Measurements from ENCODE around the gene CD101. TPM values are rescaled to one million over a fixed set of nuclear protein-coding genes. Genes with fewer than 3 reads are reported as not detected.

CD101 gene
- total RNA-seq, 1 experiment from 2014 or later: 0.37 TPM

- BruUV-seq (replicated peaks): no TSS peak
- H3K27me3 Mint-ChIP-seq (ENCODE audit: insufficient read depth, unreplicated experiment): no peaks in the 10 kb centered on the region
- no peak overlapping the region for H3K27ac Mint-ChIP-seq (ENCODE audit: low read depth, unreplicated experiment)
- intact Hi-C loops (cut with micrococcal nuclease): no loop called here
- CTCF ChIA-PET: interaction anchor here (0.8 kb wide), 1 partner anchor 74 kb away, joined by 3 read pairs; no protein-coding TSS in a partner anchor
- POLR2A ChIA-PET: interaction anchor here (0.6 kb wide), 1 partner anchor 224 kb away, joined by 4 read pairs; no protein-coding TSS in a partner anchor
- H3K9me3 Mint-ChIP-seq (ENCODE audit: unreplicated experiment): no peaks in the 10 kb centered on the region
- H3K36me3 Mint-ChIP-seq (ENCODE audit: insufficient read depth, unreplicated experiment): no peaks in the 10 kb centered on the region
- no peaks in the 10 kb centered on the region for H3K4me1 Mint-ChIP-seq (ENCODE audit: insufficient read depth, unreplicated experiment)
- TF ChIP-seq CTCF (IDR thresholded peaks at IDR 0.05; ENCODE audit: unreplicated experiment): no peak
- no peak overlapping the region for H3K4me3 Mint-ChIP-seq (ENCODE audit: unreplicated experiment)
- DNase-seq (ENCODE audit: unreplicated experiment): no peak
Observed at GRCh38 chr1:117032266-117032665, 30.7 kb downstream of the CD101 start.

- Mint-ChIP-seq H3K4me3 (ENCODE audit: unreplicated experiment) (no peak overlapping the region), H3K36me3 (ENCODE audit: insufficient read depth, unreplicated experiment) (no peaks in the 10 kb centered on the region), H3K9me3 (ENCODE audit: unreplicated experiment) (no peaks in the 10 kb centered on the region), H3K27me3 (ENCODE audit: insufficient read depth, unreplicated experiment) (no peaks in the 10 kb centered on the region), H3K27ac (ENCODE audit: low read depth, unreplicated experiment) (no peak overlapping the region), H3K4me1 (ENCODE audit: insufficient read depth, unreplicated experiment) (no peaks in the 10 kb centered on the region)
- intact Hi-C loops (cut with micrococcal nuclease): no loop called here
- ChIA-PET CTCF (interaction anchor here (0.8 kb wide), 1 partner anchor 75 kb away, joined by 3 read pairs; no protein-coding TSS in a partner anchor), POLR2A (no interaction called here)
- BruUV-seq (replicated peaks): no TSS peak
- no peak for TF ChIP-seq CTCF (IDR thresholded peaks at IDR 0.05; ENCODE audit: unreplicated experiment)
- no peak for DNase-seq (ENCODE audit: unreplicated experiment)
Observed at GRCh38 chr1:117032681-117033539, 31.4 kb downstream of the CD101 start.

GRCh38 chr1:117033772-117034171 is 32.2 kb downstream of the CD101 start:
- no TSS peak for BruUV-seq (replicated peaks)
- Mint-ChIP-seq H3K27me3 (ENCODE audit: insufficient read depth, unreplicated experiment) (no peaks in the 10 kb centered on the region), H3K4me3 (ENCODE audit: unreplicated experiment) (no peak overlapping the region), H3K4me1 (ENCODE audit: insufficient read depth, unreplicated experiment) (no peaks in the 10 kb centered on the region), H3K27ac (ENCODE audit: low read depth, unreplicated experiment) (no peak overlapping the region), H3K36me3 (ENCODE audit: insufficient read depth, unreplicated experiment) (peaks cover 1% of the 10 kb centered on the region), H3K9me3 (ENCODE audit: unreplicated experiment) (no peaks in the 10 kb centered on the region)
- intact Hi-C loops (cut with micrococcal nuclease): no loop called here
- POLR2A ChIA-PET: no interaction called here
- no peak for TF ChIP-seq CTCF (IDR thresholded peaks at IDR 0.05; ENCODE audit: unreplicated experiment)
- no peak for DNase-seq (ENCODE audit: unreplicated experiment)
- CTCF ChIA-PET: interaction anchor here (0.6 kb wide), 2 partner anchors 25 to 343 kb away, joined by 3 to 4 read pairs; no protein-coding TSS in a partner anchor

GRCh38 chr1:117034791-117035290 is 33.3 kb downstream of the CD101 start:
- Mint-ChIP-seq H3K4me3 (ENCODE audit: unreplicated experiment) (no peak overlapping the region), H3K36me3 (ENCODE audit: insufficient read depth, unreplicated experiment) (peaks cover 6% of the 10 kb centered on the region), H3K9me3 (ENCODE audit: unreplicated experiment) (no peaks in the 10 kb centered on the region), H3K27ac (ENCODE audit: low read depth, unreplicated experiment) (no peak overlapping the region), H3K4me1 (ENCODE audit: insufficient read depth, unreplicated experiment) (no peaks in the 10 kb centered on the region), H3K27me3 (ENCODE audit: insufficient read depth, unreplicated experiment) (no peaks in the 10 kb centered on the region)
- no TSS peak for BruUV-seq (replicated peaks)
- ChIA-PET POLR2A (no interaction called here), CTCF (interaction anchor here (1.4 kb wide), 1 partner anchor 11 kb away, joined by 4 read pairs; no protein-coding TSS in a partner anchor)
- no peak for TF ChIP-seq CTCF (IDR thresholded peaks at IDR 0.05; ENCODE audit: unreplicated experiment)
- intact Hi-C loops (cut with micrococcal nuclease): no loop called here
- no peak for DNase-seq (ENCODE audit: unreplicated experiment)

All from MCF 10A (cell line).